PC-9 (cell line): ENCODE data around the gene EIF4G1. TPM values are rescaled to one million over a fixed set of nuclear protein-coding genes. Genes with fewer than 3 reads are reported as not detected.

Experiments used
- BruUV-seq: library from RNA; stranded (reverse); fragments of 400-500 nt; replicated peaks from 2 replicates; lab custom pipeline; 2021; lab: Mats Ljungman, UMichigan
- CTCF ChIA-PET: fragments of 300-600 bp; sonication (Branson Sonifier 250); formaldehyde crosslinking; loops from one replicate; lab custom pipeline; 2022; ENCODE audit warnings: antibody characterized with exemption; lab: Charles Lee
- POLR2A ChIA-PET: fragments of 300-600 bp; sonication (Branson Sonifier 250); formaldehyde crosslinking; loops from one replicate; lab custom pipeline; 2022; ENCODE audit warnings: antibody characterized with exemption; ENCODE audit not compliant: unreplicated experiment; lab: Charles Lee
- DNase-seq, 2 experiments: peaks; one replicate each; pipeline versions ENCODE4 v3.0.0 to v3.0.0-alpha.2; 2015 to 2022; ENCODE audit warnings: mixed read lengths in 1 of 2
- H2AFZ ChIP-seq: fragments of 200-600 bp; sonication (generic); 2 replicates; pipeline ENCODE4 v1.8.1; 2017; ENCODE audit warnings: antibody characterized with exemption
- H3F3A ChIP-seq: fragments of 200-600 bp; sonication (generic); 2 replicates; pipeline ENCODE4 v1.8.1; 2017; ENCODE audit warnings: antibody characterized with exemption, mild to moderate bottlenecking, low read depth; ENCODE audit not compliant: insufficient read depth
- H3K27ac ChIP-seq: fragments of 200-600 bp; sonication (generic); 2 replicates; pipeline ENCODE4 v1.6.1; 2016; ENCODE audit warnings: mixed run types
- H3K27me3 ChIP-seq: fragments of 200-600 bp; sonication (generic); 2 replicates; pipeline ENCODE4 v1.6.1; 2016; ENCODE audit warnings: low read depth, mixed run types; ENCODE audit not compliant: insufficient read depth
- H3K36me3 ChIP-seq: fragments of 200-600 bp; sonication (generic); 2 replicates; pipeline ENCODE4 v1.6.1; 2016; ENCODE audit warnings: low read depth, mixed run types
- H3K4me1 ChIP-seq: fragments of 200-600 bp; sonication (generic); replicated peaks from 2 replicates; pipeline ENCODE4 v1.6.1; 2016; ENCODE audit warnings: mixed run types; ENCODE audit not compliant: insufficient read depth
- H3K4me2 ChIP-seq: fragments of 200-600 bp; sonication (generic); 2 replicates; pipeline ENCODE4 v1.6.1; 2017; ENCODE audit warnings: mixed run types
- H3K4me3 ChIP-seq: fragments of 200-600 bp; sonication (generic); 2 replicates; pipeline ENCODE4 v1.6.1; 2016; ENCODE audit warnings: mixed run types
- H3K79me2 ChIP-seq: fragments of 200-600 bp; sonication (generic); 2 replicates; pipeline ENCODE4 v1.6.1; 2017; ENCODE audit warnings: low read depth, mixed run types
- H3K9me2 ChIP-seq: fragments of 200-600 bp; sonication (generic); 2 replicates; pipeline ENCODE4 v1.8.1; 2017; ENCODE audit warnings: mild to moderate bottlenecking; ENCODE audit not compliant: insufficient read depth
- H3K9me3 ChIP-seq: fragments of 200-600 bp; sonication (generic); 2 replicates; pipeline ENCODE4 v1.8.1; 2016; ENCODE audit warnings: low read depth; ENCODE audit not compliant: insufficient read depth
- H4K20me1 ChIP-seq: fragments of 200-600 bp; sonication (generic); 2 replicates; pipeline ENCODE4 v1.8.1; 2017; ENCODE audit not compliant: insufficient read depth
- CTCF ChIP-seq: fragments of 200-600 bp; sonication (generic); conservative IDR thresholded peaks from 2 replicates; pipeline ENCODE4 v1.6.1; 2017; ENCODE audit warnings: mixed run types, antibody characterized with exemption, mild to moderate bottlenecking, moderate library complexity
- EZH2 ChIP-seq: fragments of 200-600 bp; sonication (generic); IDR thresholded peaks from 2 replicates; pipeline ENCODE4 v1.8.0; 2017; ENCODE audit warnings: antibody characterized with exemption, low read depth
- intact Hi-C: fragments of 100-400 bp; cut with micrococcal nuclease; formaldehyde crosslinking; loops from one replicate; pipeline ENCODE4 v1.10.0; 2022; ENCODE audit not compliant: unreplicated experiment
- total RNA-seq: library from RNA; stranded (reverse); gene quantifications from 2 replicates; pipeline ENCODE4 v1.2.3, GENCODE V29; 2021

EIF4G1 gene
- total RNA-seq, 1 experiment from 2014 or later = 657 TPM

- ChIA-PET POLR2A (interaction anchor here (0.6 kb wide), 1 partner anchor 74 kb away, joined by 8 read pairs; no protein-coding TSS in a partner anchor), CTCF (interaction anchor here (0.5 to 1.2 kb wide), 2 partner anchors 10 to 905 kb away, joined by 3 read pairs; partner anchors contain the start of genes CLCN2 and POLR2H)
- no peak overlapping the region for H2AFZ ChIP-seq
- no peaks in the 10 kb centered on the region for H3K36me3 ChIP-seq
- H3K27ac ChIP-seq = no peak overlapping the region
- no peak overlapping the region for H3K4me2 ChIP-seq
- no peaks in the 10 kb centered on the region for H3K27me3 ChIP-seq
- intact Hi-C loops = no loop called here
- no peaks in the 10 kb centered on the region for H3K4me1 ChIP-seq
- TF ChIP-seq EZH2 (no peak), CTCF (no peak)
- no peaks in the 10 kb centered on the region for H3K9me2 ChIP-seq
- no peaks in the 10 kb centered on the region for H3K9me3 ChIP-seq
- 0 out of 2 replicates have a peak, but pooled peaks cover 5% of the 10 kb centered on the region for H3F3A ChIP-seq
- BruUV-seq = no TSS peak
- DNase-seq = no peak
- no peak overlapping the region for H3K4me3 ChIP-seq
- H3K79me2 ChIP-seq = no peaks in the 10 kb centered on the region
- H4K20me1 ChIP-seq = no peaks in the 10 kb centered on the region
Measured at GRCh38 chr3:184351511-184352148, 37.2 kb downstream of the EIF4G1 start.

GRCh38 chr3:184352149-184352785, 37.9 kb downstream of the EIF4G1 start:
- intact Hi-C loops = no loop called here
- H3K27me3 ChIP-seq = no peaks in the 10 kb centered on the region
- no peak overlapping the region for H3K4me3 ChIP-seq
- H3K36me3 ChIP-seq = no peaks in the 10 kb centered on the region
- no peak overlapping the region for H3K4me2 ChIP-seq
- TF ChIP-seq EZH2 (no peak), CTCF (no peak)
- H3K4me1 ChIP-seq = no peaks in the 10 kb centered on the region
- no peaks in the 10 kb centered on the region for H3K9me3 ChIP-seq
- no peak overlapping the region for H3K27ac ChIP-seq
- POLR2A ChIA-PET = no interaction called here
- no peaks in the 10 kb centered on the region for H3K9me2 ChIP-seq
- no TSS peak for BruUV-seq
- H2AFZ ChIP-seq = no peak overlapping the region
- DNase-seq = no peak
- no peaks in the 10 kb centered on the region for H4K20me1 ChIP-seq
- no peaks in the 10 kb centered on the region for H3K79me2 ChIP-seq
- H3F3A ChIP-seq = 0 out of 2 replicates have a peak, but pooled peaks cover 5% of the 10 kb centered on the region
- CTCF ChIA-PET = no interaction called here

- no peaks in the 10 kb centered on the region for H3K27me3 ChIP-seq
- H3F3A ChIP-seq = 0 out of 2 replicates have a peak, but pooled peaks cover 5% of the 10 kb centered on the region
- no peak overlapping the region for H2AFZ ChIP-seq
- no peaks in the 10 kb centered on the region for H3K36me3 ChIP-seq
- no peaks in the 10 kb centered on the region for H3K9me2 ChIP-seq
- ChIA-PET CTCF (interaction anchor here (2.1 kb wide), 1 partner anchor 193 kb away, joined by 4 read pairs; no protein-coding TSS in a partner anchor), POLR2A (no interaction called here)
- TF ChIP-seq CTCF (no peak), EZH2 (no peak)
- no peaks in the 10 kb centered on the region for H3K4me1 ChIP-seq
- H4K20me1 ChIP-seq = no peaks in the 10 kb centered on the region
- no peak overlapping the region for H3K4me3 ChIP-seq
- no peak for DNase-seq
- intact Hi-C loops = no loop called here
- no peak overlapping the region for H3K4me2 ChIP-seq
- no peak overlapping the region for H3K27ac ChIP-seq
- BruUV-seq = no TSS peak
- no peaks in the 10 kb centered on the region for H3K79me2 ChIP-seq
- H3K9me3 ChIP-seq = no peaks in the 10 kb centered on the region
Measured at GRCh38 chr3:184352897-184353545, 38.6 kb downstream of the EIF4G1 start.
